WTC11 (cell line): ENCODE measurements around the gene PACS1. TPM values are rescaled to one million over a fixed set of nuclear protein-coding genes. Genes with fewer than 3 reads are reported as not detected.
"Not testable (repeated sequence)": the region's sequence is repeated elsewhere in the genome, so short reads cannot be mapped to it uniquely, and the experiment has no call there.

Source experiments
- ATAC-seq: fragments of 200-7000 bp; cut with Tn5 transposase; 2 replicates; pipeline ENCODE4 v1.10.0; 2021; ENCODE audit warnings: mild to moderate bottlenecking, moderate library complexity
- CTCF ChIA-PET: fragments of 300-600 bp; sonication (Branson Sonifier 250); formaldehyde crosslinking; loops from one replicate; lab custom pipeline; 2021; ENCODE audit warnings: antibody characterized with exemption; lab: Charles Lee
- POLR2A ChIA-PET: fragments of 350-600 bp; sonication (Branson Sonifier 250); formaldehyde crosslinking; loops from one replicate; lab custom pipeline; 2021; ENCODE audit warnings: antibody characterized with exemption; lab: Charles Lee
- DNase-seq: peaks from one replicate; pipeline ENCODE4 v3.0.0; 2021; ENCODE audit warnings: low spot score
- H3K27ac Mint-ChIP-seq: 2 replicates; pipeline ENCODE4 v1.8.0; 2021; ENCODE audit warnings: mixed read lengths
- H3K27me3 Mint-ChIP-seq: 2 replicates; pipeline ENCODE4 v1.8.0; 2021; ENCODE audit warnings: low read depth, mild to moderate bottlenecking, moderate library complexity, mixed read lengths
- H3K36me3 Mint-ChIP-seq: 2 replicates; pipeline ENCODE4 v1.8.0; 2021; ENCODE audit warnings: mixed read lengths
- H3K4me1 Mint-ChIP-seq: 2 replicates; pipeline ENCODE4 v1.8.0; 2022; ENCODE audit warnings: mixed read lengths
- H3K4me3 Mint-ChIP-seq: 2 replicates; pipeline ENCODE4 v1.8.0; 2021; ENCODE audit warnings: mild to moderate bottlenecking, moderate library complexity, mixed read lengths
- H3K9me3 Mint-ChIP-seq: 2 replicates; pipeline ENCODE4 v1.8.0; 2021; ENCODE audit warnings: mixed read lengths
- ATF2 ChIP-seq: sonication (generic); formaldehyde crosslinking; IDR thresholded peaks from 2 replicates; pipeline ENCODE4 v1.8.1; 2022; ENCODE audit warnings: low read depth, missing genetic modification reagents, borderline replicate concordance
- CREM ChIP-seq: sonication (generic); formaldehyde crosslinking; IDR thresholded peaks from 2 replicates; pipeline ENCODE4 v1.8.1; 2022; ENCODE audit warnings: mild to moderate bottlenecking, missing genetic modification reagents, moderate library complexity
- ETV6 ChIP-seq: sonication (generic); formaldehyde crosslinking; IDR thresholded peaks from 2 replicates; pipeline ENCODE4 v1.8.1; 2022; ENCODE audit warnings: mild to moderate bottlenecking, missing genetic modification reagents
- GABPB1 ChIP-seq: sonication (generic); formaldehyde crosslinking; IDR thresholded peaks from 2 replicates; pipeline ENCODE4 v1.8.1; 2023; ENCODE audit warnings: mild to moderate bottlenecking, missing genetic modification reagents
- GRHL2 ChIP-seq: fragments of 250-450 bp; sonication (Bioruptor Pico); IDR thresholded peaks from 2 replicates; pipeline ENCODE4 v1.8.0; 2022; ENCODE audit warnings: mild to moderate bottlenecking, moderate library complexity; ENCODE audit not compliant: insufficient replicate concordance, severe bottlenecking
- GTF2I ChIP-seq: fragments of 250-450 bp; sonication (Bioruptor Pico); conservative IDR thresholded peaks from 2 replicates; pipeline ENCODE4 v1.4.0; 2021; ENCODE audit warnings: mild to moderate bottlenecking
- JAZF1 ChIP-seq: fragments of 250-450 bp; sonication (Bioruptor Pico); IDR thresholded peaks from 2 replicates; pipeline ENCODE4 v1.9.0; 2021; ENCODE audit warnings: moderate library complexity, mild to moderate bottlenecking, inconsistent platforms
- NFE2L1 ChIP-seq: sonication (generic); formaldehyde crosslinking; IDR thresholded peaks from 2 replicates; pipeline ENCODE4 v1.8.1; 2023; ENCODE audit warnings: missing genetic modification reagents
- NR2C2 ChIP-seq: sonication (generic); formaldehyde crosslinking; IDR thresholded peaks from 2 replicates; pipeline ENCODE4 v1.8.0; 2022; ENCODE audit warnings: mild to moderate bottlenecking, missing genetic modification reagents
- PREB ChIP-seq: sonication (generic); formaldehyde crosslinking; IDR thresholded peaks from 2 replicates; pipeline ENCODE4 v1.8.1; 2022; ENCODE audit warnings: mild to moderate bottlenecking, missing genetic modification reagents, moderate library complexity, borderline replicate concordance
- RORB ChIP-seq: fragments of 250-450 bp; sonication (Bioruptor Pico); IDR thresholded peaks from 2 replicates; pipeline ENCODE4 v1.9.0; 2021; ENCODE audit warnings: mild to moderate bottlenecking
- SMAD3 ChIP-seq: sonication (generic); formaldehyde crosslinking; IDR thresholded peaks from 2 replicates; pipeline ENCODE4 v1.8.0; 2022; ENCODE audit warnings: missing genetic modification reagents, mild to moderate bottlenecking, borderline replicate concordance
- TEAD1 ChIP-seq: sonication (generic); formaldehyde crosslinking; IDR thresholded peaks from 2 replicates; pipeline ENCODE4 v1.8.0; 2022; ENCODE audit warnings: mild to moderate bottlenecking, missing genetic modification reagents
- ZBTB21 ChIP-seq: sonication (generic); formaldehyde crosslinking; IDR thresholded peaks from 2 replicates; pipeline ENCODE4 v1.8.1; 2023; ENCODE audit warnings: mild to moderate bottlenecking, missing genetic modification reagents, borderline replicate concordance
- ZSCAN18 ChIP-seq: fragments of 250-450 bp; sonication (Bioruptor Pico); IDR thresholded peaks from 2 replicates; pipeline ENCODE4 v2.1.2; 2022; ENCODE audit warnings: mild to moderate bottlenecking, moderate library complexity
- total RNA-seq: library from RNA; stranded (reverse); gene quantifications from 3 replicates; pipeline ENCODE4 v1.2.3, GENCODE V29; 2021
- TF ChIP-seq, protein P1 (sequence below): sonication (generic); formaldehyde crosslinking; IDR thresholded peaks from 2 replicates; pipeline ENCODE4 v1.8.0; 2022; ENCODE audit warnings: mild to moderate bottlenecking, missing genetic modification reagents
- TF ChIP-seq, protein P2 (sequence below): fragments of 250-450 bp; sonication (Bioruptor Pico); IDR thresholded peaks from 2 replicates; pipeline ENCODE4 v1.9.0; 2021; ENCODE audit warnings: moderate library complexity, mild to moderate bottlenecking, inconsistent platforms, borderline replicate concordance
- TF ChIP-seq, protein P3 (sequence below): fragments of 250-450 bp; sonication (Bioruptor Pico); IDR thresholded peaks from 2 replicates; pipeline ENCODE4 v1.9.0; 2021; ENCODE audit warnings: mild to moderate bottlenecking

PACS1 gene
- total RNA-seq, 1 experiment from 2014 or later: 34.8 TPM

DNA sequence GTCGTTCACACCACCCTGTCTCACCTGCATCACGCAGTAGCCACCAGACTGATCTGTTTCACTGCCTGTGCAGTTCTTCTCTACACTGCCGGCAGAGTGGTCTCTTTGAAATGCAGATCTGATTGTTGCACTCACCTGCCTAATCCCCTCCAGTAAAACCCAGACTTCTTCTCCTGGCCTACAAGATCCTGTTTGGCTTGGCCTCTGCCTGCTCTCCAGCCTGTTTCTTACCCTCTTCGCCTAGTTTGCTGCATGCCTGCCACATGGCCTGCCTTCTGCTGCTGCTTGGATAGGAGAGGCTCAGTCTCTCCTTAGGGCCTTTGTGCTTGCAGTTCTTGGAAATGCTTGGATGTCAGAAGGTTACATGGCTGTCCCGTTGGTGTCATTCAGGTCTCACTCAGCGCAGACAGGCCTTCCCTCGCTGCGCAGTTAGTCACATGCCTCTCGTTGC lies 42.0 kb downstream of the PACS1 start (continued):
- TF ChIP-seq, protein P1, sequence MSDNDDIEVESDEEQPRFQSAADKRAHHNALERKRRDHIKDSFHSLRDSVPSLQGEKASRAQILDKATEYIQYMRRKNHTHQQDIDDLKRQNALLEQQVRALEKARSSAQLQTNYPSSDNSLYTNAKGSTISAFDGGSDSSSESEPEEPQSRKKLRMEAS (CRISPR knock-in tag): peak; percentile 64; the same call in 1 of the 2 replicates
- no peak for TF ChIP-seq TEAD1
- no peak for TF ChIP-seq ZSCAN18 (CRISPR knock-in tag)
- TF ChIP-seq PREB (CRISPR knock-in tag): no peak
- no peak for TF ChIP-seq ATF2
- TF ChIP-seq NR2C2 (CRISPR knock-in tag): no peak
- TF ChIP-seq CREM (CRISPR knock-in tag): no peak
- TF ChIP-seq GTF2I (CRISPR knock-in tag): peak; percentile 39; the same call in 1 of the 2 replicates
- no peak for TF ChIP-seq SMAD3 (CRISPR knock-in tag)
- TF ChIP-seq, protein P2, sequence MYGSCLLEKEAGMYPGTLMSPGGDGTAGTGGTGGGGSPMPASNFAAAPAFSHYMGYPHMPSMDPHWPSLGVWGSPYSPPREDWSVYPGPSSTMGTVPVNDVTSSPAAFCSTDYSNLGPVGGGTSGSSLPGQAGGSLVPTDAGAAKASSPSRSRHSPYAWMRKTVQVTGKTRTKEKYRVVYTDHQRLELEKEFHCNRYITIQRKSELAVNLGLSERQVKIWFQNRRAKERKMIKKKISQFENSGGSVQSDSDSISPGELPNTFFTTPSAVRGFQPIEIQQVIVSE (CRISPR knock-in tag): no peak
- no peak for TF ChIP-seq ZBTB21
- TF ChIP-seq, protein P3, sequence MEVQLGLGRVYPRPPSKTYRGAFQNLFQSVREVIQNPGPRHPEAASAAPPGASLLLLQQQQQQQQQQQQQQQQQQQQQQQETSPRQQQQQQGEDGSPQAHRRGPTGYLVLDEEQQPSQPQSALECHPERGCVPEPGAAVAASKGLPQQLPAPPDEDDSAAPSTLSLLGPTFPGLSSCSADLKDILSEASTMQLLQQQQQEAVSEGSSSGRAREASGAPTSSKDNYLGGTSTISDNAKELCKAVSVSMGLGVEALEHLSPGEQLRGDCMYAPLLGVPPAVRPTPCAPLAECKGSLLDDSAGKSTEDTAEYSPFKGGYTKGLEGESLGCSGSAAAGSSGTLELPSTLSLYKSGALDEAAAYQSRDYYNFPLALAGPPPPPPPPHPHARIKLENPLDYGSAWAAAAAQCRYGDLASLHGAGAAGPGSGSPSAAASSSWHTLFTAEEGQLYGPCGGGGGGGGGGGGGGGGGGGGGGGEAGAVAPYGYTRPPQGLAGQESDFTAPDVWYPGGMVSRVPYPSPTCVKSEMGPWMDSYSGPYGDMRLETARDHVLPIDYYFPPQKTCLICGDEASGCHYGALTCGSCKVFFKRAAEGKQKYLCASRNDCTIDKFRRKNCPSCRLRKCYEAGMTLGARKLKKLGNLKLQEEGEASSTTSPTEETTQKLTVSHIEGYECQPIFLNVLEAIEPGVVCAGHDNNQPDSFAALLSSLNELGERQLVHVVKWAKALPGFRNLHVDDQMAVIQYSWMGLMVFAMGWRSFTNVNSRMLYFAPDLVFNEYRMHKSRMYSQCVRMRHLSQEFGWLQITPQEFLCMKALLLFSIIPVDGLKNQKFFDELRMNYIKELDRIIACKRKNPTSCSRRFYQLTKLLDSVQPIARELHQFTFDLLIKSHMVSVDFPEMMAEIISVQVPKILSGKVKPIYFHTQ: no peak

DNA sequence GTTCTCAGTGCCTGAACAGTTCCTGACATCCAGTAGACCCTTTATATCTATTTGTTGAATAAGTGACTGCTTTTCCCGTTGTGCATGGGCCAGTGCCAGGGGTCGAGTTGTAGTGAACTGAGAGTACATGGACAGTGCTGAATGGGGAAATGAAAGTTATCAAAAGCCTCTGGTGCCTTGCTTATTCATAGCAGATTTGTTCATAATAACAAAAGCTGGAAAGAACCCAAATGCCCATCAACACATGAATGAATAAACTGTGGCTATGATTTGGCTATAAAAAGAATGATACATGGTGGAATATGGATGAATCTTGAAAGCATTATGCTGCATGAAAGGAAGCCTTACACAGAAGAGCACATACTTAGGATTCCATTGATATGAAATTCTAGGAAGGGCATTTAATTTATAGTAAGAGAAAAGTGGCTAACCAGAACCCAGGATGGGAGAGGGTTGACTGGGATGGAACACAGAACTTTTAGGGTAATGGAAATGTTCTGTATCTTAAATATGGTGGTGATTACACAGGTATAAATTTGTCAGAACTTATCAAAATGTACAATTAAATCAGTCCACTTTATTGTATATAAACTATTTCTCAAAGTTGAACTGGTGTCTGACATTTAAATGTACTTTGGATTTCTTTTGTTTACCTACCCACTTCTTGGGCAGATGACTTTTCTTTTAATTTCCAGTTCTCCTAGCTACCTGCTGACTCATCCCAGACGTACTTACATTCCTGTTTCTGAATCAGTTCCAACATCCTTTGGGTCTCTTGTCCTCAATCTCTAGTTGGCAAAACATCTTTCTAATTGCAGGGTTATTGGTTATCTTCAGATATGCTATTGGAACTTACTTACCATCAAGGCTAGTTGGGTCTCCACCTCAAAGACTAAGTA lies 42.8 kb downstream of the PACS1 start:
- no peaks in the 10 kb centered on the region for H3K36me3 Mint-ChIP-seq
- ATAC-seq: no peak
- H3K4me1 Mint-ChIP-seq: peaks cover 40% of the 10 kb centered on the region
- H3K4me3 Mint-ChIP-seq: no peak overlapping the region
- POLR2A ChIA-PET: no interaction called here
- no peak for TF ChIP-seq GABPB1 (CRISPR knock-in tag)
- TF ChIP-seq RORB (CRISPR knock-in tag): no peak
- TF ChIP-seq NFE2L1: no peak
- no peak for TF ChIP-seq JAZF1 (CRISPR knock-in tag)
- TF ChIP-seq, protein P1 (CRISPR knock-in tag): no peak
- TF ChIP-seq ETV6 (CRISPR knock-in tag): no peak
- no peak for TF ChIP-seq GRHL2 (CRISPR knock-in tag)
- no peaks in the 10 kb centered on the region for H3K27me3 Mint-ChIP-seq
- H3K9me3 Mint-ChIP-seq: no peaks in the 10 kb centered on the region
- no peak for DNase-seq
- CTCF ChIA-PET: interaction anchor here (1.0 kb wide), 1 partner anchor 44 kb away, joined by 3 read pairs; no protein-coding TSS in a partner anchor
- 0 out of 2 replicates have a peak overlapping the region, but pooled peaks have one; percentile 20 for H3K27ac Mint-ChIP-seq

DNA sequence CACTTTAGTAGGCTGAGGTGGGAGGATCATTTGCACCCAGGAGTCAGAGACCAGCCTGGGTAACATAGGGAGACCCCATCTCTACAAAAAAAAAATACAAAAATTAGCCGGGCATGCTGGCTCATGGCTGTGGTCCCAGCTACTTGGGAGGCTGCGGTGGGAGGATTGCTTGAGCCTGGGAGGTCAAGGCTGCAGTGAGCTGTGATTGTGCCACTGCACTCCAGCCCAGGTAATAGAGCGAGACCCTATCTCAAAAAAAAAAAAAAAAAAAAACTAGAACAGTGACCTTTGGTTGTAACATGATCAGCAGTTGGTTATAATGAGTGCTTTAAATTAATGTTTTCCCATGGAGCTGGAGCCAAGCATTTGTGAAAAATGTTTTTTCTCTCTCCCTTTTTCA lies 44.9 kb downstream of the PACS1 start:
- ATAC-seq, POLR2A ChIA-PET, DNase-seq, H3K36me3 Mint-ChIP-seq, H3K27me3 Mint-ChIP-seq, H3K4me3 Mint-ChIP-seq, H3K9me3 Mint-ChIP-seq: not testable (repeated sequence)
- peaks cover 53% of the 10 kb centered on the region for H3K4me1 Mint-ChIP-seq
- CTCF ChIA-PET: interaction anchor here (0.6 to 1.5 kb wide), 3 partner anchors 19 to 71 kb away, joined by 3 to 4 read pairs (median 4); no protein-coding TSS in a partner anchor
- 0 out of 2 replicates have a peak overlapping the region, but pooled peaks have one; percentile 7 for H3K27ac Mint-ChIP-seq
